K562 (cell line): ENCODE data around the gene TAF5L. TPM values are rescaled to one million over a fixed set of nuclear protein-coding genes. Genes with fewer than 3 reads are reported as not detected.

Source experiments
- IFI16 ChIP-seq: fragments of 250-450 bp; sonication (Bioruptor Pico); IDR thresholded peaks from 2 replicates; pipeline ENCODE4 v2.1.2; 2022; ENCODE audit warnings: mild to moderate bottlenecking, inconsistent platforms
- MTA3 ChIP-seq: fragments of 450-650 bp; formaldehyde crosslinking; IDR thresholded peaks from 2 replicates; pipeline ENCODE4 v1.6.1; 2017; ENCODE audit warnings: mild to moderate bottlenecking, borderline replicate concordance
- PHF8 ChIP-seq: fragments of 200-600 bp; sonication (generic); IDR thresholded peaks from 2 replicates; pipeline ENCODE4 v1.6.1; 2012; ENCODE audit warnings: mixed run types, mild to moderate bottlenecking, inconsistent platforms, low read length, moderate library complexity, borderline replicate concordance
- POLR2A ChIP-seq: fragments of 450-650 bp; conservative IDR thresholded peaks from 2 replicates; pipeline ENCODE4 v1.6.1; 2016
- RFX5 ChIP-seq: IDR thresholded peaks from 2 replicates; pipeline ENCODE4 v1.6.1; 2011; ENCODE audit warnings: low read depth, mild to moderate bottlenecking, improper control_type of control experiment, low read length
- SRSF7 ChIP-seq: fragments of 200-400 bp; formaldehyde crosslinking; optimal IDR thresholded peaks from 2 replicates; pipeline ENCODE3; 2017; ENCODE audit warnings: mild to moderate bottlenecking, low read depth, low read length
- STAT5B ChIP-seq: fragments of 250-450 bp; sonication (Bioruptor Pico); IDR thresholded peaks from 2 replicates; pipeline ENCODE4 v1.8.0; 2021; ENCODE audit warnings: mild to moderate bottlenecking, inconsistent platforms
- ZNF253 ChIP-seq: fragments of 250-450 bp; sonication (Bioruptor Pico); conservative IDR thresholded peaks from 2 replicates; pipeline ENCODE4 v1.6.1; 2021; ENCODE audit warnings: mild to moderate bottlenecking
- ZNF699 ChIP-seq: fragments of 250-450 bp; sonication (Bioruptor Pico); IDR thresholded peaks from 2 replicates; pipeline ENCODE4 v1.8.0; 2021; ENCODE audit warnings: mild to moderate bottlenecking, moderate library complexity; ENCODE audit not compliant: insufficient replicate concordance
- polyA plus RNA-seq, 8 experiments: library from polyadenylated mRNA; depleted of rRNA in 4 of 8; stranded (reverse) in 5 of 8; unstranded in 3 of 8; fragments of >200 nt; fragmentation: Nextera tagmentation in 2 of 8; fragmentation: Illumina TruSeq in 1 of 8; extraction: Ambion mirVana in 2 of 8; extraction: Trizol in 1 of 8; gene quantifications; 2 replicates each; pipeline versions ENCODE4 v1.2.1 to v1.2.3, GENCODE V29; 2011 to 2014; ENCODE audit warnings: inconsistent platforms in 1 of 8, missing spikeins in 1 of 8
- total RNA-seq, 7 experiments: library from RNA; depleted of rRNA in 6 of 7; stranded (reverse); fragments of >200 nt in 6 of 7; fragmentation: Illumina TruSeq in 2 of 7; extraction: Trizol in 2 of 7; gene quantifications; 2 replicates each; pipeline versions ENCODE4 v1.2.1 to v1.2.3, GENCODE V29; 2011 to 2021; ENCODE audit warnings: low replicate concordance in 1 of 7
- TF ChIP-seq, protein P1 (sequence below): fragments of 450-650 bp; IDR thresholded peaks from 2 replicates; pipeline ENCODE4 v1.6.1; 2016; ENCODE audit warnings: low read depth
- TF ChIP-seq, protein P2 (sequence below): sonication (generic); formaldehyde crosslinking; IDR thresholded peaks from 2 replicates; pipeline ENCODE4 v1.8.1; 2023; ENCODE audit warnings: mild to moderate bottlenecking, missing genetic modification reagents
- TF ChIP-seq, protein P3 (sequence below): fragments of 450-650 bp; formaldehyde crosslinking; IDR thresholded peaks from 2 replicates; pipeline ENCODE4 v1.4.0; 2022; ENCODE audit warnings: mild to moderate bottlenecking, moderate library complexity
- TF ChIP-seq, protein P4 (sequence below): sonication (generic); formaldehyde crosslinking; IDR thresholded peaks from 2 replicates; pipeline ENCODE4 v1.8.0; 2022; ENCODE audit warnings: missing genetic modification reagents, mild to moderate bottlenecking, moderate library complexity, borderline replicate concordance
- TF ChIP-seq, protein P5 (sequence below): fragments of 250-450 bp; sonication (Bioruptor Pico); IDR thresholded peaks from 2 replicates; pipeline ENCODE4 v1.8.0; 2021; ENCODE audit warnings: mild to moderate bottlenecking, moderate library complexity

The TAF5L gene
- total and polyA plus RNA-seq, 9 of the 15 experiments (the other 6 are each of a cell fraction or from before 2014, with no cell fraction given): 2.2 to 34.2 (median 23.3) TPM

DNA sequence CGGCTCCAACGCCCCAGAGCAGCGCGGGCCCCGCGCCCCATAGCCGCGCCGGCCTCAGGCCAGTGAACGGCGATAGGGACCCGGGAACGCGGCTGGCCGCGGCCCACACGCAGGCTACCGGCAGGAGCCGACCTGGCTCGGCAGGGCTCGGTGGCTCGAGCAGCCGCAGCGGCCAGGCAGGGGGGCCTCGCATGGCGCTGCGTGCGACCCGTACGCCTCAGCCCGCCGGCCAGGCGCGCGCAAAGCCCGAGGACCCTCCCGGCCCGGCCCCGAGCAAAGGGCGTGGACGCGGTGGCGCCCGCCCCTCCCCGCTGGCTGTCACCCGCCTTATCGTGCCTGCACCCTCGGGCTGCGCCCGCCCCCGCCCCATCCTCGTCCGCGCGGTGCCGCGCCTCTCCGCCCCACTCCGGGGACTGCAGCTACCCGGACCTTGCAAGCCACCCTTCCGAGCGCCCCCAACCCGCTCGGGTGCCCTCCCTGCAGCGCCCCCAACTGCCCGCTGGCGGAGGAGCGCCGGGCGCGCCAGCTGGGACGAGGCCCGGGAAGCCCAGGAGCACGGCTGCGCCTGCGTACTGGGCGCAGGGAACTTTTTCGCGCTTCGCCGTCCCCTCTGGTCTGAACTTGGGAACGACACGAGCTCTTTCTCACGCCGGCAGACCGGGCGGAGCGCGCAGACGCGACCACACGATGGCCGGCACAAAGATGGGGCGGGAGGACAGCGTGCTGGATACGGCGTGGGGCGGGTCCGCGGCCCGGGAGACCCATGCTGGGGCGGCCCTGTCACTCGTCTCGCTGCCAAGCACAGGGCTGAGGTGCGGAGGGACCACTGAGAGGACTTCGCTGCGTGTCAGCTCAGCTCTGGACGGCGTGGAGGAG is 67.2 kb downstream of the TAF5L start, which contains the start of gene ABCB10 (continued):
- TF ChIP-seq, protein P1, sequence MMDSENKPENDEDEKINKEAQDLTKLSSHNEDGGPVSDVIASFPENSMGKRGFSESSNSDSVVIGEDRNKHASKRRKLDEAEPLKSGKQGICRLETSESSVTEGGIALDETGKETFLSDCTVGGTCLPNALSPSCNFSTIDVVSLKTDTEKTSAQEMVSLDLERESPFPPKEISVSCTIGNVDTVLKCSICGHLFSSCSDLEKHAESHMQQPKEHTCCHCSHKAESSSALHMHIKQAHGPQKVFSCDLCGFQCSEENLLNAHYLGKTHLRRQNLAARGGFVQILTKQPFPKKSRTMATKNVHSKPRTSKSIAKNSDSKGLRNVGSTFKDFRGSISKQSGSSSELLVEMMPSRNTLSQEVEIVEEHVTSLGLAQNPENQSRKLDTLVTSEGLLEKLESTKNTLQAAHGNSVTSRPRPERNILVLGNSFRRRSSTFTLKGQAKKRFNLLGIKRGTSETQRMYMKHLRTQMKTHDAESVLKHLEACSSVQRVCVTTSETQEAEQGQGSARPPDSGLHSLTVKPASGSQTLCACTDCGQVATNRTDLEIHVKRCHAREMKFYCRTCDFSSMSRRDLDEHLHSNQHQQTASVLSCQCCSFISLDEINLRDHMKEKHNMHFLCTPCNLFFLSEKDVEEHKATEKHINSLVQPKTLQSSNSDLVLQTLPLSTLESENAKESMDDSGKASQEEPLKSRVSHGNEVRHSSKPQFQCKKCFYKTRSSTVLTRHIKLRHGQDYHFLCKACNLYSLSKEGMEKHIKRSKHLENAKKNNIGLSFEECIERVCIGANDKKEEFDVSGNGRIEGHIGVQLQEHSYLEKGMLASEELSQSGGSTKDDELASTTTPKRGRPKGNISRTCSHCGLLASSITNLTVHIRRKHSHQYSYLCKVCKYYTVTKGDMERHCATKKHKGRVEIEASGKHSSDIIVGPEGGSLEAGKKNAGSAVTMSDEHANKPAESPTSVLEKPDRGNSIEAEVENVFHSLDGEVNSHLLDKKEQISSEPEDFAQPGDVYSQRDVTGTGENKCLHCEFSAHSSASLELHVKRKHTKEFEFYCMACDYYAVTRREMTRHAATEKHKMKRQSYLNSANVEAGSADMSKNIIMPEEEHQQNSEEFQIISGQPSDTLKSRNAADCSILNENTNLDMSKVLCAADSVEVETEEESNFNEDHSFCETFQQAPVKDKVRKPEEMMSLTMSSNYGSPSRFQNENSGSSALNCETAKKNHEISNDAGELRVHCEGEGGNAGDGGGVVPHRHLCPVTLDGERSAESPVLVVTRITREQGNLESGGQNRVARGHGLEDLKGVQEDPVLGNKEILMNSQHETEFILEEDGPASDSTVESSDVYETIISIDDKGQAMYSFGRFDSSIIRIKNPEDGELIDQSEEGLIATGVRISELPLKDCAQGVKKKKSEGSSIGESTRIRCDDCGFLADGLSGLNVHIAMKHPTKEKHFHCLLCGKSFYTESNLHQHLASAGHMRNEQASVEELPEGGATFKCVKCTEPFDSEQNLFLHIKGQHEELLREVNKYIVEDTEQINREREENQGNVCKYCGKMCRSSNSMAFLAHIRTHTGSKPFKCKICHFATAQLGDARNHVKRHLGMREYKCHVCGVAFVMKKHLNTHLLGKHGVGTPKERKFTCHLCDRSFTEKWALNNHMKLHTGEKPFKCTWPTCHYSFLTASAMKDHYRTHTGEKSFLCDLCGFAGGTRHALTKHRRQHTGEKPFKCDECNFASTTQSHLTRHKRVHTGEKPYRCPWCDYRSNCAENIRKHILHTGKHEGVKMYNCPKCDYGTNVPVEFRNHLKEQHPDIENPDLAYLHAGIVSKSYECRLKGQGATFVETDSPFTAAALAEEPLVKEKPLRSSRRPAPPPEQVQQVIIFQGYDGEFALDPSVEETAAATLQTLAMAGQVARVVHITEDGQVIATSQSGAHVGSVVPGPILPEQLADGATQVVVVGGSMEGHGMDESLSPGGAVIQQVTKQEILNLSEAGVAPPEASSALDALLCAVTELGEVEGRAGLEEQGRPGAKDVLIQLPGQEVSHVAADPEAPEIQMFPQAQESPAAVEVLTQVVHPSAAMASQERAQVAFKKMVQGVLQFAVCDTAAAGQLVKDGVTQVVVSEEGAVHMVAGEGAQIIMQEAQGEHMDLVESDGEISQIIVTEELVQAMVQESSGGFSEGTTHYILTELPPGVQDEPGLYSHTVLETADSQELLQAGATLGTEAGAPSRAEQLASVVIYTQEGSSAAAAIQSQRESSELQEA: peak; percentile 67; the same call in 1 of the 2 replicates
- TF ChIP-seq IFI16 (no peak), RFX5 (no peak), ZNF253 (no peak), STAT5B (no peak), PHF8 (peak; percentile 78; the same call in 1 of the 2 replicates), POLR2A (peak; percentile 84), ZNF699 (CRISPR knock-in tag) (no peak), SRSF7 (no peak), MTA3 (peak; percentile 96)
- TF ChIP-seq, protein P2, sequence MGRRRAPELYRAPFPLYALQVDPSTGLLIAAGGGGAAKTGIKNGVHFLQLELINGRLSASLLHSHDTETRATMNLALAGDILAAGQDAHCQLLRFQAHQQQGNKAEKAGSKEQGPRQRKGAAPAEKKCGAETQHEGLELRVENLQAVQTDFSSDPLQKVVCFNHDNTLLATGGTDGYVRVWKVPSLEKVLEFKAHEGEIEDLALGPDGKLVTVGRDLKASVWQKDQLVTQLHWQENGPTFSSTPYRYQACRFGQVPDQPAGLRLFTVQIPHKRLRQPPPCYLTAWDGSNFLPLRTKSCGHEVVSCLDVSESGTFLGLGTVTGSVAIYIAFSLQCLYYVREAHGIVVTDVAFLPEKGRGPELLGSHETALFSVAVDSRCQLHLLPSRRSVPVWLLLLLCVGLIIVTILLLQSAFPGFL (CRISPR knock-in tag): no peak
- TF ChIP-seq, protein P3, sequence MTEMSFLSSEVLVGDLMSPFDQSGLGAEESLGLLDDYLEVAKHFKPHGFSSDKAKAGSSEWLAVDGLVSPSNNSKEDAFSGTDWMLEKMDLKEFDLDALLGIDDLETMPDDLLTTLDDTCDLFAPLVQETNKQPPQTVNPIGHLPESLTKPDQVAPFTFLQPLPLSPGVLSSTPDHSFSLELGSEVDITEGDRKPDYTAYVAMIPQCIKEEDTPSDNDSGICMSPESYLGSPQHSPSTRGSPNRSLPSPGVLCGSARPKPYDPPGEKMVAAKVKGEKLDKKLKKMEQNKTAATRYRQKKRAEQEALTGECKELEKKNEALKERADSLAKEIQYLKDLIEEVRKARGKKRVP (CRISPR knock-in tag): no peak
- TF ChIP-seq, protein P4, sequence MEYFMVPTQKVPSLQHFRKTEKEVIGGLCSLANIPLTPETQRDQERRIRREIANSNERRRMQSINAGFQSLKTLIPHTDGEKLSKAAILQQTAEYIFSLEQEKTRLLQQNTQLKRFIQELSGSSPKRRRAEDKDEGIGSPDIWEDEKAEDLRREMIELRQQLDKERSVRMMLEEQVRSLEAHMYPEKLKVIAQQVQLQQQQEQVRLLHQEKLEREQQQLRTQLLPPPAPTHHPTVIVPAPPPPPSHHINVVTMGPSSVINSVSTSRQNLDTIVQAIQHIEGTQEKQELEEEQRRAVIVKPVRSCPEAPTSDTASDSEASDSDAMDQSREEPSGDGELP (CRISPR knock-in tag): peak; percentile 100
- TF ChIP-seq, protein P5, sequence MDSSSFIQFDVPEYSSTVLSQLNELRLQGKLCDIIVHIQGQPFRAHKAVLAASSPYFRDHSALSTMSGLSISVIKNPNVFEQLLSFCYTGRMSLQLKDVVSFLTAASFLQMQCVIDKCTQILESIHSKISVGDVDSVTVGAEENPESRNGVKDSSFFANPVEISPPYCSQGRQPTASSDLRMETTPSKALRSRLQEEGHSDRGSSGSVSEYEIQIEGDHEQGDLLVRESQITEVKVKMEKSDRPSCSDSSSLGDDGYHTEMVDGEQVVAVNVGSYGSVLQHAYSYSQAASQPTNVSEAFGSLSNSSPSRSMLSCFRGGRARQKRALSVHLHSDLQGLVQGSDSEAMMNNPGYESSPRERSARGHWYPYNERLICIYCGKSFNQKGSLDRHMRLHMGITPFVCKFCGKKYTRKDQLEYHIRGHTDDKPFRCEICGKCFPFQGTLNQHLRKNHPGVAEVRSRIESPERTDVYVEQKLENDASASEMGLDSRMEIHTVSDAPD (CRISPR knock-in tag): no peak
